Left colon (tissue), 2 donors: ENCODE measurements around the gene B3GNT9. TPM values are rescaled to one million over a fixed set of nuclear protein-coding genes. Genes with fewer than 3 reads are reported as not detected.

Experiments
- ATAC-seq: fragments of 200-7000 bp; cut with Tn5 transposase; one replicate; pipeline ENCODE4 v1.9.1; 2020; ENCODE audit warnings: mild to moderate bottlenecking, moderate library complexity
- DNase-seq, 2 donors: peaks; one replicate each; pipeline ENCODE4 v3.0.0-alpha.2; 2020
- intact Hi-C, 2 donors: fragments of 100-400 bp; cut with DNase I in 1 of 2; cut with micrococcal nuclease in 1 of 2; formaldehyde crosslinking; loops; one replicate each; pipeline versions ENCODE4 v1.11.2 to v1.14.0; 2022; cut with DNase I, micrococcal nuclease
- total RNA-seq, 2 donors: library from RNA; stranded (reverse); fragmentation: NEBNext Ultra II Directional; extraction: Animal tissue kit (Norgen Biotek cat#: 25700); gene quantifications; one replicate each; pipeline ENCODE4 v1.2.1, GENCODE V29; 2021
- donor health status: DM: no; HTN: no; CAD: no.
- donor health status: DM: yes; HTN: yes; CAD: no.

The B3GNT9 gene
- total RNA-seq, 2 donors from 2014 or later = 2.9 to 4.3 TPM

GRCh38 chr16:67104845-67105244 lies 46.0 kb downstream of the B3GNT9 start:
- peak; percentile 65 to 71 for DNase-seq
- ATAC-seq = peak; percentile 51
- intact Hi-C loops = no loop called here

GRCh38 chr16:67104061-67104460 lies 46.7 kb downstream of the B3GNT9 start:
- intact Hi-C loops = no loop called here
- ATAC-seq = peak; percentile 51
- peak in 1 of 2 donors; percentile 15 for DNase-seq

GRCh38 chr16:67101311-67102082 lies 49.3 kb downstream of the B3GNT9 start:
- no peak for DNase-seq
- no peak for ATAC-seq

GRCh38 chr16:67100569-67101310 lies 50.1 kb downstream of the B3GNT9 start:
- no peak for DNase-seq
- ATAC-seq = no peak
- intact Hi-C loops = no loop called here

More at GRCh38 chr16:67101311-67102082, 49.3 kb downstream of the B3GNT9 start:
- intact Hi-C loops = no loop called here

GRCh38 chr16:67098599-67098998 lies 52.2 kb downstream of the B3GNT9 start:
- intact Hi-C loops = no loop called here
- ATAC-seq = no peak
- no peak for DNase-seq

Other genes with a start within 250 kb of the B3GNT9 start
- gene CDH16, start 232.1 kb downstream of the B3GNT9 start, total RNA-seq = 1 to 10 TPM in 1 of 2 donors, under 1 TPM in 1; 0.75 to 2.2 TPM
- 1 to 10 TPM; 3.9 to 4.4 TPM for gene RRAD, start 225.5 kb downstream of the B3GNT9 start, total RNA-seq
- 100 to 1,000 TPM in 1 of 2 donors, 10 to 100 TPM in 1; 82.7 to 109 TPM for gene CIAO2B, start 216.6 kb downstream of the B3GNT9 start, total RNA-seq
- 100 to 1,000 TPM; 566 to 624 TPM for gene CES2, start 215.5 kb downstream of the B3GNT9 start, total RNA-seq
- gene CES3, start 189.7 kb downstream of the B3GNT9 start, total RNA-seq = 100 to 1,000 TPM; 201 to 203 TPM
- 10 to 100 TPM in 1 of 2 donors, 1 to 10 TPM in 1; 6.6 to 12.1 TPM for gene CES4A, start 162.4 kb downstream of the B3GNT9 start, total RNA-seq
- 10 to 100 TPM; 25.8 to 27.0 TPM for gene CBFB, start 121.8 kb downstream of the B3GNT9 start, total RNA-seq
- 10 to 100 TPM; 11.3 to 13.9 TPM for gene PHAF1, start 41.1 kb downstream of the B3GNT9 start, total RNA-seq
- gene TRADD, start 8.9 kb upstream of the B3GNT9 start, total RNA-seq = 10 to 100 TPM; 25.5 to 27.4 TPM
- gene FBXL8, start 9.0 kb upstream of the B3GNT9 start, total RNA-seq = 10 to 100 TPM; 20.2 to 23.0 TPM
- gene HSF4, start 13.7 kb upstream of the B3GNT9 start, total RNA-seq = 10 to 100 TPM; 36.5 to 39.2 TPM
- 10 to 100 TPM; 23.1 to 30.2 TPM for gene NOL3, start 19.5 kb upstream of the B3GNT9 start, total RNA-seq
- 10 to 100 TPM; 21.9 to 30.8 TPM for gene MATCAP1, start 33.0 kb upstream of the B3GNT9 start, total RNA-seq
- gene EXOC3L1, start 39.1 kb upstream of the B3GNT9 start, total RNA-seq = 1 to 10 TPM; 2.3 to 5.9 TPM
- 10 to 100 TPM; 59.1 to 81.4 TPM for gene E2F4, start 41.2 kb upstream of the B3GNT9 start, total RNA-seq
- 10 to 100 TPM; 58.1 to 60.5 TPM for gene ELMO3, start 48.1 kb upstream of the B3GNT9 start, total RNA-seq
- gene TMEM208, start 76.1 kb upstream of the B3GNT9 start, total RNA-seq = 10 to 100 TPM; 40.7 to 42.0 TPM
- gene FHOD1, start 96.5 kb upstream of the B3GNT9 start, total RNA-seq = 10 to 100 TPM; 29.7 to 42.7 TPM
- gene SLC9A5, start 98.0 kb upstream of the B3GNT9 start, total RNA-seq = 1 to 10 TPM in 1 of 2 donors, under 1 TPM in 1; 0.61 to 1.3 TPM
- 10 to 100 TPM in 1 of 2 donors, 1 to 10 TPM in 1; 7.7 to 11.9 TPM for gene PLEKHG4, start 128.5 kb upstream of the B3GNT9 start, total RNA-seq
- under 1 TPM in 1 of 2 donors, not detected in 1; 0.06 TPM for gene KCTD19, start 175.7 kb upstream of the B3GNT9 start, total RNA-seq
- under 1 TPM; 0.34 to 0.40 TPM for gene LRRC36, start 175.8 kb upstream of the B3GNT9 start, total RNA-seq
- gene TPPP3, start 242.5 kb upstream of the B3GNT9 start, total RNA-seq = 1 to 10 TPM; 4.1 to 8.3 TPM